Lower leg skin (tissue), 3 donors: ENCODE data around the gene CD69.

Source experiments
- POLR2A ChIP-seq, 2 donors: fragments of 450-650 bp; IDR thresholded peaks; one replicate each; pipeline ENCODE4 v1.6.1; 2016 to 2017; ENCODE audit warnings: antibody characterized with exemption in 2 of 2, mild to moderate bottlenecking in 1 of 2, moderate library complexity in 1 of 2
- TF ChIP-seq, protein P1 (sequence below), 3 donors: fragments of 450-650 bp; IDR thresholded peaks; one replicate each; pipeline ENCODE4 v1.5.1; 2016; ENCODE audit warnings: antibody characterized with exemption in 3 of 3, mild to moderate bottlenecking in 3 of 3, moderate library complexity in 2 of 3

DNA sequence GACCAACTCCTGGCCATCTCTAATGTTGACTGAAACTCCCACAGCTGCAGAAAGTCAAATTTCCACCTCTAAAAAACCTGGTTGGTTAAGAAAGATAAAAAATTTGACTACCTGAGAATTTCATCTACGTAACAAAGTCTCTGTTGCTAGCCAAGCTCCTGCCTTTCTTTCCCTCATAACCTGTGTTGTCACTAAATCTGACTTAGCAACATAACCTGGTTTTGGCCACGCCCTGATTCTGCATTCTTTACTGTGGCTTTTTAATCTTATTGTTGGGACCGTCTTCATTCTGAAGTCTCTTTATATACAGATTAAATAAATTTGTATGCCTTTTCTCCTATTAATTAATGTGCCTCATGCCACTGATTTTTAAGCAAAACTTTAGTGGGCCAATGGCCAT lies 16.1 kb upstream of the CD69 start:
- TF ChIP-seq POLR2A (IDR thresholded peaks at IDR 0.05): no peak
- TF ChIP-seq, protein P1, sequence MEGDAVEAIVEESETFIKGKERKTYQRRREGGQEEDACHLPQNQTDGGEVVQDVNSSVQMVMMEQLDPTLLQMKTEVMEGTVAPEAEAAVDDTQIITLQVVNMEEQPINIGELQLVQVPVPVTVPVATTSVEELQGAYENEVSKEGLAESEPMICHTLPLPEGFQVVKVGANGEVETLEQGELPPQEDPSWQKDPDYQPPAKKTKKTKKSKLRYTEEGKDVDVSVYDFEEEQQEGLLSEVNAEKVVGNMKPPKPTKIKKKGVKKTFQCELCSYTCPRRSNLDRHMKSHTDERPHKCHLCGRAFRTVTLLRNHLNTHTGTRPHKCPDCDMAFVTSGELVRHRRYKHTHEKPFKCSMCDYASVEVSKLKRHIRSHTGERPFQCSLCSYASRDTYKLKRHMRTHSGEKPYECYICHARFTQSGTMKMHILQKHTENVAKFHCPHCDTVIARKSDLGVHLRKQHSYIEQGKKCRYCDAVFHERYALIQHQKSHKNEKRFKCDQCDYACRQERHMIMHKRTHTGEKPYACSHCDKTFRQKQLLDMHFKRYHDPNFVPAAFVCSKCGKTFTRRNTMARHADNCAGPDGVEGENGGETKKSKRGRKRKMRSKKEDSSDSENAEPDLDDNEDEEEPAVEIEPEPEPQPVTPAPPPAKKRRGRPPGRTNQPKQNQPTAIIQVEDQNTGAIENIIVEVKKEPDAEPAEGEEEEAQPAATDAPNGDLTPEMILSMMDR (IDR thresholded peaks at IDR 0.05): no peak
